Right ventricle myocardium superior (tissue), 1 donor: ENCODE measurements around the gene ADAMTSL3. TPM values are rescaled to one million over a fixed set of nuclear protein-coding genes. Genes with fewer than 3 reads are reported as not detected.
A peak's percentile ranks its signal among the peaks of the same experiment; 100 is the strongest.

Source experiments
- ATAC-seq: fragments of 200-7000 bp; cut with Tn5 transposase; one replicate; pipeline ENCODE4 v1.9.1; 2020; ENCODE audit warnings: mild to moderate bottlenecking; ENCODE audit not compliant: poor library complexity
- DNase-seq: peaks from one replicate; pipeline ENCODE4 v3.0.0-alpha.2; 2020
- intact Hi-C: fragments of 100-400 bp; cut with DNase I; formaldehyde crosslinking; loops from one replicate; pipeline ENCODE4 v1.11.2; 2022
- total RNA-seq: library from RNA; stranded (reverse); fragmentation: NEBNext Ultra II Directional; extraction: Animal tissue kit (Norgen Biotek cat#: 25700); gene quantifications from one replicate; pipeline ENCODE4 v1.2.1, GENCODE V29; 2021
- donor health status: DM: no; HTN: yes; CAD: no; lungs with severe emphysema.

Gene ADAMTSL3
- total RNA-seq, 1 donor from 2014 or later: 10.5 TPM

- DNase-seq (no peak), ATAC-seq (peak; percentile 75)
- intact Hi-C loops: no loop called here
Observed at GRCh38 chr15:83919978-83920510, 266.1 kb downstream of the ADAMTSL3 start.

- intact Hi-C loops: no loop called here
Observed at GRCh38 chr15:83922649-83923294, 268.8 kb downstream of the ADAMTSL3 start.

GRCh38 chr15:83926116-83926515 lies 272.2 kb downstream of the ADAMTSL3 start:
- intact Hi-C loops: no loop called here
- DNase-seq: no peak
- ATAC-seq: no peak

More at GRCh38 chr15:83922649-83923294, 268.8 kb downstream of the ADAMTSL3 start:
- DNase-seq (no peak), ATAC-seq (peak; percentile 67)

- DNase-seq (no peak), ATAC-seq (no peak)
- intact Hi-C loops: no loop called here
Observed at GRCh38 chr15:83927704-83928391, 273.9 kb downstream of the ADAMTSL3 start.

GRCh38 chr15:83928392-83928734 lies 274.4 kb downstream of the ADAMTSL3 start:
- ATAC-seq: no peak
- DNase-seq: no peak
- intact Hi-C loops: no loop called here

- intact Hi-C loops: no loop called here
- DNase-seq (no peak), ATAC-seq (no peak)
Observed at GRCh38 chr15:83928878-83929418, 275.0 kb downstream of the ADAMTSL3 start.

GRCh38 chr15:83929619-83930018 lies 275.7 kb downstream of the ADAMTSL3 start:
- intact Hi-C loops: no loop called here
- DNase-seq (no peak), ATAC-seq (no peak)

- intact Hi-C loops: no loop called here
- DNase-seq (no peak), ATAC-seq (peak; percentile 94)
Observed at GRCh38 chr15:83930392-83931212, 276.7 kb downstream of the ADAMTSL3 start.

GRCh38 chr15:83935774-83936173 lies 281.9 kb downstream of the ADAMTSL3 start:
- no peak for DNase-seq
- intact Hi-C loops: no loop called here
- ATAC-seq: no peak

- DNase-seq (no peak), ATAC-seq (no peak)
- intact Hi-C loops: no loop called here
Observed at GRCh38 chr15:83940136-83940535, 286.2 kb downstream of the ADAMTSL3 start.

GRCh38 chr15:83943043-83943442 lies 289.1 kb downstream of the ADAMTSL3 start:
- intact Hi-C loops: no loop called here
- DNase-seq: no peak
- ATAC-seq: no peak

- no peak for ATAC-seq
- intact Hi-C loops: no loop called here
- no peak for DNase-seq
Observed at GRCh38 chr15:83943849-83944404, 290.0 kb downstream of the ADAMTSL3 start.

- no peak for ATAC-seq
Observed at GRCh38 chr15:83947156-83947555, 293.2 kb downstream of the ADAMTSL3 start.

GRCh38 chr15:83954506-83954905 lies 300.6 kb downstream of the ADAMTSL3 start:
- DNase-seq: no peak
- intact Hi-C loops: no loop called here
- ATAC-seq: no peak

More at GRCh38 chr15:83947156-83947555, 293.2 kb downstream of the ADAMTSL3 start:
- intact Hi-C loops: no loop called here
- DNase-seq: no peak

GRCh38 chr15:83955806-83956265 lies 301.9 kb downstream of the ADAMTSL3 start:
- ATAC-seq: no peak
- intact Hi-C loops: no loop called here
- DNase-seq: no peak

GRCh38 chr15:83956887-83957286 lies 303.0 kb downstream of the ADAMTSL3 start:
- DNase-seq (no peak), ATAC-seq (no peak)
- intact Hi-C loops: no loop called here

- no peak for DNase-seq
- ATAC-seq: no peak
- intact Hi-C loops: no loop called here
Observed at GRCh38 chr15:83959477-83959876, 305.6 kb downstream of the ADAMTSL3 start.

- intact Hi-C loops: no loop called here
- no peak for ATAC-seq
Observed at GRCh38 chr15:83960192-83960829, 306.4 kb downstream of the ADAMTSL3 start.

More at GRCh38 chr15:83960192-83960829, 306.4 kb downstream of the ADAMTSL3 start:
- no peak for DNase-seq
